GM23338 (cell line): Measurements from ENCODE around the gene PRDM1.

Experiments
- EZH2 ChIP-seq: fragments of 200-600 bp; sonication (generic); IDR thresholded peaks from one replicate; pipeline ENCODE4 v1.8.0; 2017; ENCODE audit warnings: antibody characterized with exemption, mild to moderate bottlenecking, low read depth; ENCODE audit not compliant: unreplicated experiment
- REST ChIP-seq: IDR thresholded peaks from one replicate; pipeline ENCODE4 v1.6.1; 2018; ENCODE audit warnings: antibody characterized with exemption; ENCODE audit not compliant: unreplicated experiment
- ZNF114 ChIP-seq: fragments of 250-450 bp; sonication (Bioruptor Pico); IDR thresholded peaks from 2 replicates; pipeline ENCODE4 v1.5.0; 2020; ENCODE audit warnings: mild to moderate bottlenecking, moderate library complexity
- TF ChIP-seq, protein P1 (sequence below), 2 experiments: fragments of 200-600 bp in 1 of 2; sonication (generic) in 1 of 2; conservative IDR thresholded peaks; 2 replicates each; pipeline versions ENCODE4 v1.5.1 to v1.6.1; 2016 to 2017; ENCODE audit warnings: antibody characterized with exemption in 2 of 2, low read depth in 2 of 2, mild to moderate bottlenecking in 2 of 2, moderate library complexity in 1 of 2

- TF ChIP-seq, protein P1, sequence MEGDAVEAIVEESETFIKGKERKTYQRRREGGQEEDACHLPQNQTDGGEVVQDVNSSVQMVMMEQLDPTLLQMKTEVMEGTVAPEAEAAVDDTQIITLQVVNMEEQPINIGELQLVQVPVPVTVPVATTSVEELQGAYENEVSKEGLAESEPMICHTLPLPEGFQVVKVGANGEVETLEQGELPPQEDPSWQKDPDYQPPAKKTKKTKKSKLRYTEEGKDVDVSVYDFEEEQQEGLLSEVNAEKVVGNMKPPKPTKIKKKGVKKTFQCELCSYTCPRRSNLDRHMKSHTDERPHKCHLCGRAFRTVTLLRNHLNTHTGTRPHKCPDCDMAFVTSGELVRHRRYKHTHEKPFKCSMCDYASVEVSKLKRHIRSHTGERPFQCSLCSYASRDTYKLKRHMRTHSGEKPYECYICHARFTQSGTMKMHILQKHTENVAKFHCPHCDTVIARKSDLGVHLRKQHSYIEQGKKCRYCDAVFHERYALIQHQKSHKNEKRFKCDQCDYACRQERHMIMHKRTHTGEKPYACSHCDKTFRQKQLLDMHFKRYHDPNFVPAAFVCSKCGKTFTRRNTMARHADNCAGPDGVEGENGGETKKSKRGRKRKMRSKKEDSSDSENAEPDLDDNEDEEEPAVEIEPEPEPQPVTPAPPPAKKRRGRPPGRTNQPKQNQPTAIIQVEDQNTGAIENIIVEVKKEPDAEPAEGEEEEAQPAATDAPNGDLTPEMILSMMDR (conservative IDR thresholded peaks at IDR 0.05; ENCODE audit: low read depth in 2 of 2) = no peak
- TF ChIP-seq EZH2 (no peak), REST (no peak), ZNF114 (CRISPR knock-in tag) (no peak)
These were observed 55.5 kb downstream of the PRDM1 start for GRCh38 chr6:106141441-106142237.
